SK-N-SH (cell line): ENCODE measurements around the gene SOCS7. TPM values are rescaled to one million over a fixed set of nuclear protein-coding genes. Genes with fewer than 3 reads are reported as not detected.

Experiments used
- CTCF ChIA-PET: fragments of 300-600, 350-600 bp; formaldehyde crosslinking; extraction: SDS; loops from one replicate; lab custom pipeline; 2021; lab: Yijun Ruan, JAX
- POLR2A ChIA-PET: fragments of 350-600 bp; sonication (Branson Sonifier 250); formaldehyde crosslinking; extraction: SDS; loops from one replicate; lab custom pipeline; 2020; ENCODE audit warnings: antibody characterized with exemption, inconsistent platforms; lab: Yijun Ruan, JAX
- DNase-seq: peaks from one replicate; pipeline ENCODE4 v3.0.0; 2012
- H2AFZ ChIP-seq: fragments of 200-600 bp; sonication (generic); 2 replicates; pipeline ENCODE4 v1.8.1; 2016; ENCODE audit warnings: antibody characterized with exemption, mild to moderate bottlenecking, low read depth
- H3F3A ChIP-seq: fragments of 200-600 bp; sonication (generic); replicated peaks from 2 replicates; pipeline ENCODE3; 2016; ENCODE audit warnings: antibody characterized with exemption, mild to moderate bottlenecking; ENCODE audit not compliant: insufficient read depth
- H3K27ac ChIP-seq, 2 experiments: fragments of 200-500 bp in 1 of 2; fragments of 200-600 bp in 1 of 2; sonication (Bioruptor generic) in 1 of 2; sonication (generic), shearing (Covaris generic) in 1 of 2; 2 replicates each; pipeline versions ENCODE4 v1.5.1 to v1.6.1; 2014 to 2016; ENCODE audit warnings: low read depth in 2 of 2, inconsistent platforms in 1 of 2, low read length in 1 of 2, mild to moderate bottlenecking in 1 of 2, mixed read lengths in 1 of 2
- H3K27me3 ChIP-seq: fragments of 200-600 bp; sonication (generic), shearing (Covaris generic); 2 replicates; pipeline ENCODE4 v1.6.1; 2016; ENCODE audit warnings: mixed run types; ENCODE audit not compliant: insufficient read depth
- H3K36me3 ChIP-seq, 2 experiments: fragments of 200-500 bp in 1 of 2; fragments of 200-600 bp in 1 of 2; sonication (Bioruptor generic) in 1 of 2; sonication (generic) in 1 of 2; replicated peaks in 1 of 2; 2 replicates each; pipeline versions ENCODE3 to v1.5.1; 2014 to 2016; ENCODE audit warnings: low read length in 1 of 2, mild to moderate bottlenecking in 1 of 2; ENCODE audit not compliant: insufficient read depth in 2 of 2, control insufficient read depth in 1 of 2
- H3K4me1 ChIP-seq, 2 experiments: fragments of 200-500 bp in 1 of 2; fragments of 200-600 bp in 1 of 2; sonication (Bioruptor generic) in 1 of 2; sonication (generic), shearing (Covaris generic) in 1 of 2; 2 replicates each; pipeline versions ENCODE4 v1.5.1 to v1.6.1; 2014 to 2016; ENCODE audit warnings: low read depth in 1 of 2, low read length in 1 of 2, mixed run types in 1 of 2; ENCODE audit not compliant: insufficient read depth in 2 of 2, control insufficient read depth in 1 of 2
- H3K4me2 ChIP-seq: fragments of 200-600 bp; sonication (generic), shearing (Covaris generic); 2 replicates; pipeline ENCODE4 v1.6.1; 2017; ENCODE audit warnings: mixed run types
- H3K4me3 ChIP-seq, 2 experiments: fragments of 200-500 bp in 1 of 2; fragments of 200-600 bp in 1 of 2; sonication (Bioruptor generic) in 1 of 2; sonication (generic), shearing (Covaris generic) in 1 of 2; 2 replicates each; pipeline versions ENCODE4 v1.5.1 to v1.8.1; 2014 to 2016; ENCODE audit warnings: low read depth in 2 of 2, inconsistent platforms in 1 of 2, low read length in 1 of 2, mild to moderate bottlenecking in 1 of 2, mixed read lengths in 1 of 2, moderate library complexity in 1 of 2
- H3K79me2 ChIP-seq: fragments of 200-600 bp; sonication (generic); 2 replicates; pipeline ENCODE4 v1.8.1; 2017; ENCODE audit warnings: mild to moderate bottlenecking; ENCODE audit not compliant: insufficient read depth
- H3K9ac ChIP-seq: fragments of 200-600 bp; sonication (generic); 2 replicates; pipeline ENCODE4 v1.6.1; 2017; ENCODE audit warnings: mixed run types
- H3K9me2 ChIP-seq: fragments of 200-600 bp; sonication (generic); 2 replicates; pipeline ENCODE4 v1.6.1; 2017; ENCODE audit warnings: mixed run types
- H3K9me3 ChIP-seq: fragments of 200-600 bp; sonication (generic); 2 replicates; pipeline ENCODE4 v1.6.1; 2017; ENCODE audit warnings: mixed run types, mild to moderate bottlenecking, moderate library complexity
- H4K20me1 ChIP-seq: fragments of 200-600 bp; sonication (generic); 2 replicates; pipeline ENCODE4 v1.6.1; 2017; ENCODE audit warnings: mild to moderate bottlenecking, mixed run types; ENCODE audit not compliant: insufficient read depth
- CHD2 ChIP-seq: fragments of 150-350 bp; IDR thresholded peaks from 2 replicates; pipeline ENCODE4 v1.6.1; 2018; ENCODE audit warnings: low read length; ENCODE audit not compliant: partially characterized antibody
- CTCF ChIP-seq: fragments of 200-600 bp; sonication (generic); IDR thresholded peaks from 2 replicates; pipeline ENCODE4 v1.6.1; 2017; ENCODE audit warnings: antibody characterized with exemption, mild to moderate bottlenecking, moderate library complexity
- EZH2phosphoT487 ChIP-seq: fragments of 200-600 bp; sonication (generic); IDR thresholded peaks from 2 replicates; pipeline ENCODE4 v1.6.1; 2017; ENCODE audit warnings: low read depth, mixed run types, mild to moderate bottlenecking, antibody characterized with exemption, moderate library complexity, borderline replicate concordance
- FOXJ3 ChIP-seq: sonication (generic); formaldehyde crosslinking; IDR thresholded peaks from 2 replicates; pipeline ENCODE4 v1.5.1; 2020; ENCODE audit warnings: mild to moderate bottlenecking, missing genetic modification reagents
- GATA2 ChIP-seq: sonication (generic); formaldehyde crosslinking; IDR thresholded peaks from 2 replicates; pipeline ENCODE4 v1.5.0; 2020; ENCODE audit warnings: mild to moderate bottlenecking, missing genetic modification reagents
- IRF3 ChIP-seq: fragments of 150-350 bp; IDR thresholded peaks from 2 replicates; pipeline ENCODE4 v1.6.1; 2016; ENCODE audit warnings: mild to moderate bottlenecking, low read depth, low read length
- MEF2A ChIP-seq: IDR thresholded peaks from 2 replicates; pipeline ENCODE4 v1.4.0; 2012; ENCODE audit warnings: low read depth, borderline replicate concordance
- NFIC ChIP-seq: IDR thresholded peaks from 2 replicates; pipeline ENCODE4 v1.4.0; 2012; ENCODE audit warnings: borderline replicate concordance
- NRF1 ChIP-seq: IDR thresholded peaks from 2 replicates; pipeline ENCODE4 v1.6.1; 2012; ENCODE audit warnings: low read depth, mild to moderate bottlenecking, low read length
- RAD21 ChIP-seq: IDR thresholded peaks from 2 replicates; pipeline ENCODE4 v1.6.1; 2012; ENCODE audit warnings: mild to moderate bottlenecking, low read length
- RFX5 ChIP-seq: IDR thresholded peaks from 2 replicates; pipeline ENCODE4 v1.6.1; 2012; ENCODE audit warnings: mild to moderate bottlenecking, improper control_type of control experiment, low read length
- RXRA ChIP-seq: IDR thresholded peaks from 2 replicates; pipeline ENCODE4 v1.4.0; 2012; ENCODE audit warnings: low read depth, mild to moderate bottlenecking, borderline replicate concordance
- SIN3A ChIP-seq: IDR thresholded peaks from 2 replicates; pipeline ENCODE4 v1.6.1; 2012; ENCODE audit warnings: low read depth, mild to moderate bottlenecking, low read length, moderate library complexity, borderline replicate concordance
- SMC3 ChIP-seq: IDR thresholded peaks from 2 replicates; pipeline ENCODE4 v1.6.1; 2012; ENCODE audit warnings: low read depth, low read length, improper control_type of control experiment
- TCF12 ChIP-seq: IDR thresholded peaks from 2 replicates; pipeline ENCODE4 v1.4.0; 2012
- TEAD4 ChIP-seq: IDR thresholded peaks from 2 replicates; pipeline ENCODE4 v1.4.0; 2012; ENCODE audit warnings: mild to moderate bottlenecking, borderline replicate concordance; ENCODE audit not compliant: insufficient read depth
- YY1 ChIP-seq: IDR thresholded peaks from 2 replicates; pipeline ENCODE4 v1.4.0; 2012; ENCODE audit warnings: low read depth, mild to moderate bottlenecking
- ZBTB33 ChIP-seq: IDR thresholded peaks from 2 replicates; pipeline ENCODE4 v1.4.0; 2012; ENCODE audit warnings: low read depth, borderline replicate concordance
- WGBS: methylation state at CpG from one replicate; pipeline ENCODE4 v1.1.6; 2017; ENCODE audit warnings: low lambda C conversion rate; 5-methylcytosine and 5-hydroxymethylcytosine counted together
- polyA plus RNA-seq, 3 experiments: library from polyadenylated mRNA; depleted of rRNA; stranded (reverse); fragments of >200 nt; gene quantifications; 2 replicates each; pipeline ENCODE4 v1.2.3, GENCODE V29; 2012

SOCS7 gene
- polyA plus RNA-seq, 1 of the 3 experiments (the other 2 are of a cell fraction): 7.4 TPM

GRCh38 chr17:38443356-38444031 lies 91.8 kb downstream of the SOCS7 start:
- H3K9ac ChIP-seq: no peak overlapping the region
- ChIA-PET POLR2A (interaction anchor here (0.6 kb wide), 1 partner anchor 30 kb away, joined by 3 read pairs; no protein-coding TSS in a partner anchor), CTCF (interaction anchor here (0.6 to 12.8 kb wide), 36 partner anchors 9 to 226 kb away, joined by 3 to 146 read pairs (median 4); partner anchors contain the start of genes ARHGAP23 and SOCS7)
- peaks cover 6% of the 10 kb centered on the region for H3F3A ChIP-seq
- H3K79me2 ChIP-seq: peaks cover 86% of the 10 kb centered on the region
- no peaks in the 10 kb centered on the region for H3K27me3 ChIP-seq
- no peaks in the 10 kb centered on the region for H3K9me3 ChIP-seq
- no peak for TF ChIP-seq EZH2phosphoT487
- TF ChIP-seq MEF2A: no peak
- no peak for TF ChIP-seq SMC3
- TF ChIP-seq TEAD4: no peak
- no peak for TF ChIP-seq GATA2 (CRISPR knock-in tag)
- no peak for TF ChIP-seq ZBTB33
- TF ChIP-seq RFX5: no peak
- TF ChIP-seq IRF3: no peak
- TF ChIP-seq CHD2: no peak
- no peak for TF ChIP-seq FOXJ3
- TF ChIP-seq YY1: no peak
- TF ChIP-seq RXRA: no peak
- no peak for TF ChIP-seq SIN3A
- peaks cover 8 to 17% of the 10 kb centered on the region in 2 experiments; a peak in 2 of 4 replicates for H3K4me1 ChIP-seq
- H4K20me1 ChIP-seq: peaks cover 59% of the 10 kb centered on the region
- no peak overlapping the region for H2AFZ ChIP-seq
- H3K4me2 ChIP-seq: no peak overlapping the region
- H3K36me3 ChIP-seq: peaks cover 0 to 8% of the 10 kb centered on the region in 2 experiments
- no peak overlapping the region for H3K27ac ChIP-seq
- DNase-seq: no peak
- WGBS: 59% methylated on average over 6 of the region's 7 CpGs
- no peak overlapping the region for H3K4me3 ChIP-seq
- no peaks in the 10 kb centered on the region for H3K9me2 ChIP-seq

GRCh38 chr17:38444151-38444550 lies 92.5 kb downstream of the SOCS7 start:
- no peak overlapping the region for H3K9ac ChIP-seq
- H3K36me3 ChIP-seq: peaks cover 0 to 8% of the 10 kb centered on the region in 2 experiments
- H3K9me3 ChIP-seq: no peaks in the 10 kb centered on the region
- H3K27ac ChIP-seq: no peak overlapping the region
- TF ChIP-seq CTCF: peak; percentile 94
- TF ChIP-seq RAD21: peak; percentile 97
- peak; percentile 98 for TF ChIP-seq SMC3
- TF ChIP-seq TCF12: no peak
- TF ChIP-seq CHD2: peak; percentile 40
- TF ChIP-seq NFIC: peak; percentile 10; the same call in 1 of the 2 replicates
- peak; percentile 20; the same call in 1 of the 2 replicates for TF ChIP-seq NRF1
- TF ChIP-seq RXRA: no peak
- peaks cover 6% of the 10 kb centered on the region for H3F3A ChIP-seq
- peak overlapping the region; percentile 41; the same call in 1 of the 2 replicates for H3K4me2 ChIP-seq
- DNase-seq: peak; percentile 91
- POLR2A ChIA-PET: no interaction called here
- no peaks in the 10 kb centered on the region for H3K9me2 ChIP-seq
- H3K79me2 ChIP-seq: peaks cover 86% of the 10 kb centered on the region
- CTCF ChIA-PET: interaction anchor here (0.6 to 12.8 kb wide), 32 partner anchors 8 to 226 kb away, joined by 3 to 146 read pairs (median 4); partner anchors contain the start of genes ARHGAP23 and SOCS7
- H3K4me1 ChIP-seq: peaks cover 10 to 17% of the 10 kb centered on the region in 2 experiments; a peak in 2 of 4 replicates
- peaks cover 55% of the 10 kb centered on the region for H4K20me1 ChIP-seq
- WGBS: 0% methylated on average over 5 of the region's 14 CpGs
- H3K4me3 ChIP-seq: no peak overlapping the region; a peak in 1 of 4 replicates
- H3K27me3 ChIP-seq: no peaks in the 10 kb centered on the region
- H2AFZ ChIP-seq: no peak overlapping the region
